H1 (cell line): ENCODE results near the gene CANX. TPM values are rescaled to one million over a fixed set of nuclear protein-coding genes. Genes with fewer than 3 reads are reported as not detected.

Source experiments
- ATF2 ChIP-seq: IDR thresholded peaks from 2 replicates; pipeline ENCODE4 v1.6.1; 2012; ENCODE audit warnings: low read length, inconsistent platforms
- CBX5 ChIP-seq: fragments of 300-800, 300-1000 bp; sonication (generic); IDR thresholded peaks from 2 replicates; pipeline ENCODE4 v1.7.1; 2016; ENCODE audit warnings: antibody characterized with exemption, low read length, low read depth
- CHD2 ChIP-seq: IDR thresholded peaks from 2 replicates; pipeline ENCODE4 v1.6.1; 2012; ENCODE audit warnings: low read length, improper control_type of control experiment
- CHD7 ChIP-seq: fragments of 300-600 bp; sonication (generic); IDR thresholded peaks from 2 replicates; pipeline ENCODE4 v1.7.1; 2012; ENCODE audit warnings: low read length, moderate library complexity, mild to moderate bottlenecking, inconsistent platforms; ENCODE audit not compliant: insufficient replicate concordance
- EP300 ChIP-seq, 2 experiments: IDR thresholded peaks; 1 replicate in 1 of 2; 2 replicates in 1 of 2; pipeline ENCODE4 v1.6.1; 2011 to 2012; ENCODE audit warnings: low read depth in 2 of 2, low read length in 2 of 2, mild to moderate bottlenecking in 2 of 2, borderline replicate concordance in 1 of 2, inconsistent platforms in 1 of 2, moderate library complexity in 1 of 2
- GABPA ChIP-seq: IDR thresholded peaks from 2 replicates; pipeline ENCODE4 v1.6.1; 2011; ENCODE audit warnings: mild to moderate bottlenecking, low read length, moderate library complexity, borderline replicate concordance; ENCODE audit not compliant: insufficient read depth
- GTF2F1 ChIP-seq: IDR thresholded peaks from 2 replicates; pipeline ENCODE4 v1.6.1; 2012; ENCODE audit warnings: low read depth, low read length, improper control_type of control experiment, borderline replicate concordance
- KDM1A ChIP-seq: fragments of 200-600, 300-600 bp; sonication (generic); IDR thresholded peaks from 2 replicates; pipeline ENCODE4 v1.7.1; 2016; ENCODE audit warnings: mild to moderate bottlenecking, low read length, borderline replicate concordance
- SRF ChIP-seq: IDR thresholded peaks from 2 replicates; pipeline ENCODE4 v1.6.1; 2011; ENCODE audit warnings: mild to moderate bottlenecking, low read depth, low read length, moderate library complexity
- polyA plus RNA-seq, 7 experiments: library from polyadenylated mRNA; depleted of rRNA in 3 of 7; stranded (reverse) in 5 of 7; unstranded in 2 of 7; fragments of >200 nt in 5 of 7; fragments of 200-250 nt in 2 of 7; gene quantifications; 1 replicate in 5 of 7; 2 replicates in 1 of 7; 4 replicates in 1 of 7; pipeline versions ENCODE4 v1.2.1 to v1.2.3, GENCODE V29; 2011 to 2013; ENCODE audit warnings: missing spikeins in 2 of 7, mixed read lengths in 2 of 7
- total RNA-seq: library from RNA; stranded (reverse); fragmentation: NEBNext Ultra II Directional; extraction: Animal tissue kit (Norgen Biotek cat#: 25700); gene quantifications from 2 replicates; pipeline ENCODE4 v1.2.1, GENCODE V29; 2021

CANX gene
- total and polyA plus RNA-seq, 2 of the 8 experiments (the other 6 are each of a cell fraction or from before 2014, with no cell fraction given) = 136 to 691 TPM

GRCh38 chr5:179767496-179768100, 68.8 kb downstream of the CANX start (continued):
- TF ChIP-seq CHD7 (no peak), GTF2F1 (no peak), CHD2 (no peak), EP300 (IDR thresholded peaks at IDR 0.05; ENCODE audit: borderline replicate concordance in 1 of 2, low read depth in 2 of 2, low read length in 2 of 2) (no peak), CBX5 (no peak), SRF (no peak), GABPA (no peak), KDM1A (no peak), ATF2 (no peak)
